Effector memory CD8-positive, alpha-beta T cell (primary cell): ENCODE data around the gene TEDC1.

ENCODE experiments used
- ATAC-seq: fragments of 150-1000 bp; cut with Tn5 transposase; replicated peaks from 2 replicates; pipeline ENCODE4 v1.10.0; 2021; ENCODE audit warnings: mild to moderate bottlenecking, moderate library complexity
- DNase-seq, 3 experiments: peaks; one replicate each; pipeline ENCODE4 v3.0.0; 2021
- H3K27ac Mint-ChIP-seq, 2 donors: one replicate each; pipeline ENCODE4 v1.8.0; 2022; ENCODE audit warnings: mild to moderate bottlenecking in 2 of 2, mixed read lengths in 2 of 2, moderate library complexity in 2 of 2
- H3K27me3 Mint-ChIP-seq, 2 donors: one replicate each; pipeline ENCODE4 v1.8.0; 2022; ENCODE audit warnings: mixed read lengths in 2 of 2
- H3K36me3 Mint-ChIP-seq: one replicate; pipeline ENCODE4 v1.8.0; 2022; ENCODE audit warnings: mild to moderate bottlenecking, moderate library complexity, mixed read lengths; ENCODE audit not compliant: insufficient read depth
- H3K4me1 Mint-ChIP-seq, 2 donors: one replicate each; pipeline ENCODE4 v1.8.0; 2022; ENCODE audit warnings: low read depth in 2 of 2, mixed read lengths in 2 of 2
- H3K4me3 Mint-ChIP-seq, 2 donors: one replicate each; pipeline ENCODE4 v1.8.0; 2022; ENCODE audit warnings: mild to moderate bottlenecking in 2 of 2, mixed read lengths in 2 of 2, moderate library complexity in 2 of 2
- H3K9me3 Mint-ChIP-seq, 2 donors: one replicate each; pipeline ENCODE4 v1.8.0; 2022; ENCODE audit warnings: mixed read lengths in 2 of 2

Gene TEDC1

GRCh38 chr14:105480199-105480746 lies 10.8 kb upstream of the TEDC1 start:
- Mint-ChIP-seq H3K4me1 (peaks cover 47 to 48% of the 10 kb centered on the region in 2 donors), H3K4me3 (peak overlapping the region; percentile 80 to 82)

GRCh38 chr14:105480807-105481801 lies 9.9 kb upstream of the TEDC1 start:
- H3K4me1 Mint-ChIP-seq, result peaks cover 54 to 55% of the 10 kb centered on the region in 2 donors
- DNase-seq (peak; percentile 93 to 96 (median 95)), ATAC-seq (peak; percentile 45)
- no peaks in the 10 kb centered on the region for H3K27me3 Mint-ChIP-seq
- H3K36me3 Mint-ChIP-seq, result peaks cover 85% of the 10 kb centered on the region
- peak overlapping the region; percentile 100 for H3K27ac Mint-ChIP-seq
- H3K4me3 Mint-ChIP-seq, result peak overlapping the region; percentile 80 to 82
- peaks cover 0 to 3% of the 10 kb centered on the region in 2 donors for H3K9me3 Mint-ChIP-seq

More at GRCh38 chr14:105480199-105480746, 10.8 kb upstream of the TEDC1 start:
- peaks cover 0 to 3% of the 10 kb centered on the region in 2 donors for H3K9me3 Mint-ChIP-seq
- peak overlapping the region; percentile 100 for H3K27ac Mint-ChIP-seq
- no peaks in the 10 kb centered on the region for H3K27me3 Mint-ChIP-seq
- peaks cover 82% of the 10 kb centered on the region for H3K36me3 Mint-ChIP-seq
- no peak for DNase-seq
- no peak for ATAC-seq

GRCh38 chr14:105481886-105482457 lies 9.1 kb upstream of the TEDC1 start:
- Mint-ChIP-seq H3K36me3 (peaks cover 87% of the 10 kb centered on the region), H3K9me3 (peaks cover 0 to 3% of the 10 kb centered on the region in 2 donors), H3K4me3 (peak overlapping the region; percentile 80 to 82), H3K27me3 (no peaks in the 10 kb centered on the region), H3K27ac (peak overlapping the region; percentile 100), H3K4me1 (peaks cover 51 to 54% of the 10 kb centered on the region in 2 donors)
- peak; percentile 62 for ATAC-seq
- DNase-seq, result peak; percentile 95 to 97 (median 97)

- H3K36me3 Mint-ChIP-seq, result peaks cover 87% of the 10 kb centered on the region
- H3K27ac Mint-ChIP-seq, result peak overlapping the region; percentile 100
- no peak for ATAC-seq
- H3K4me3 Mint-ChIP-seq, result peak overlapping the region; percentile 80 to 82
- H3K27me3 Mint-ChIP-seq, result no peaks in the 10 kb centered on the region
- peaks cover 45 to 48% of the 10 kb centered on the region in 2 donors for H3K4me1 Mint-ChIP-seq
- no peak for DNase-seq
- no peaks in the 10 kb centered on the region for H3K9me3 Mint-ChIP-seq
Observed at GRCh38 chr14:105482486-105483110, 8.4 kb upstream of the TEDC1 start.

GRCh38 chr14:105483300-105484068 lies 7.6 kb upstream of the TEDC1 start:
- peak overlapping the region; percentile 100 for H3K27ac Mint-ChIP-seq

GRCh38 chr14:105484069-105484996 lies 6.7 kb upstream of the TEDC1 start:
- peak overlapping the region; percentile 88 to 91 for H3K4me3 Mint-ChIP-seq
- ATAC-seq (no peak), DNase-seq (peak in 2 of 3 experiments; percentile 44 to 68)
- no peaks in the 10 kb centered on the region for H3K27me3 Mint-ChIP-seq
- peak overlapping the region; percentile 100 for H3K27ac Mint-ChIP-seq
- H3K36me3 Mint-ChIP-seq, result peaks cover 95% of the 10 kb centered on the region
- H3K4me1 Mint-ChIP-seq, result peaks cover 56% of the 10 kb centered on the region in 2 donors
- H3K9me3 Mint-ChIP-seq, result no peaks in the 10 kb centered on the region

More at GRCh38 chr14:105483300-105484068, 7.6 kb upstream of the TEDC1 start:
- H3K4me3 Mint-ChIP-seq, result peak overlapping the region; percentile 80 to 82
- peaks cover 90% of the 10 kb centered on the region for H3K36me3 Mint-ChIP-seq
- H3K4me1 Mint-ChIP-seq, result peaks cover 48 to 51% of the 10 kb centered on the region in 2 donors
- DNase-seq (no peak), ATAC-seq (no peak)
- H3K27me3 Mint-ChIP-seq, result no peaks in the 10 kb centered on the region
- H3K9me3 Mint-ChIP-seq, result no peaks in the 10 kb centered on the region

GRCh38 chr14:105484997-105485393 lies 6.1 kb upstream of the TEDC1 start:
- Mint-ChIP-seq H3K27ac (peak overlapping the region; percentile 100), H3K36me3 (peaks cover 95% of the 10 kb centered on the region), H3K4me1 (peaks cover 56 to 58% of the 10 kb centered on the region in 2 donors), H3K4me3 (peak overlapping the region; percentile 88 to 91), H3K27me3 (no peaks in the 10 kb centered on the region), H3K9me3 (no peaks in the 10 kb centered on the region)
- DNase-seq (no peak), ATAC-seq (no peak)

- peak; percentile 1 for ATAC-seq
- Mint-ChIP-seq H3K27ac (peak overlapping the region; percentile 100), H3K27me3 (no peaks in the 10 kb centered on the region), H3K4me3 (peak overlapping the region; percentile 88 to 91), H3K9me3 (no peaks in the 10 kb centered on the region), H3K36me3 (peaks cover 95% of the 10 kb centered on the region), H3K4me1 (peaks cover 53 to 55% of the 10 kb centered on the region in 2 donors)
- peak; percentile 57 to 68 (median 66) for DNase-seq
Observed at GRCh38 chr14:105485739-105486162, 5.3 kb upstream of the TEDC1 start.

GRCh38 chr14:105486163-105486973 lies 4.7 kb upstream of the TEDC1 start, which contains the start of gene CRIP1:
Gene CRIP1 (plus strand): TSS chr14:105486886. CDS start chr14:105487260, 374 bp downstream.
- Mint-ChIP-seq H3K27me3 (no peaks in the 10 kb centered on the region), H3K36me3 (peaks cover 95% of the 10 kb centered on the region), H3K9me3 (no peaks in the 10 kb centered on the region), H3K4me3 (peak within 1 kb of the TSS; percentile 88 to 91), H3K4me1 (peaks cover 47 to 49% of the 10 kb centered on the region in 2 donors), H3K27ac (peak within 1 kb of the TSS; percentile 100)
- no peak for ATAC-seq
- DNase-seq, result peak in 1 of 3 experiments; percentile 23

GRCh38 chr14:105486974-105487448 lies 4.0 kb upstream of the TEDC1 start:
- peaks cover 48% of the 10 kb centered on the region in 2 donors for H3K4me1 Mint-ChIP-seq
- H3K36me3 Mint-ChIP-seq, result peaks cover 96% of the 10 kb centered on the region
- H3K9me3 Mint-ChIP-seq, result no peaks in the 10 kb centered on the region
- peak overlapping the region; percentile 100 for H3K27ac Mint-ChIP-seq
- ATAC-seq, result no peak
- DNase-seq, result peak; percentile 66 to 68 (median 68)
- no peaks in the 10 kb centered on the region for H3K27me3 Mint-ChIP-seq
- peak overlapping the region; percentile 88 to 91 for H3K4me3 Mint-ChIP-seq
